Measurements from ENCODE around the gene SYNGAP1.

Gene SYNGAP1

DNA sequence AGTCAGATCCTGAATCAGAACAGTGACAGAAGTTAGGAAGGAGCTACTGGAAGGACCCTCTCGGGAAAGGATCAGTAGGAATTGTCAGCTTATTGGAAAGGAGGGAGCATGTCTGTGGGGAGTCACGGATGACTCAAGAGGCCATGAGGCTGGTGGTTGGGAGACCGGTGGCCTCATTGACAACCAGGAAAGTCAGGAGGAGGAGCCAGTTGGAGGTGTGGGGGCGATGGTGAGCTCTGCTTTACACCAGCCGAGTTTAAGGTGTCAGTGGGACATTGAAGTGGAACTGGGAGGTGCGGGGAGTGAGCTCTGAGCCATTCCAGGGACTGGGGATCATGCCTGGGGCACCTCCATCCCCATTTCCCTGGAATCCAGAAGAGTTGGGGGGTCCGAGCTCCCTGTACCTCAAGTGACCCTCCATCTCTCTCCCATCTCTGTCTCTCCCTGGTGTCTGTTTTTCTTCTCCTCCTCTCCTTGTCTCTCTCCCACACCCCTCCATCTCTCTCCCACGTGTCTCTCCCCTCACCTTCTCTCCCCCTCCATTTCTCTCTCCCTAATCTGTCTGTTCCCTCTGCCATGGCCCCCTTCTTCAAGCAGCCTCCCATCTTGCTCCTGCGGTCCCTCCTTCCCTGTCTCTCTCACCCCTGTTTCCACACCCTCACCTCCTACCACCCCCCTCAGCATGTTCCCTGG, 20.2 kb downstream of the SYNGAP1 start:
- no peak for DNase-seq (ENCODE audit: low spot score)

DNA sequence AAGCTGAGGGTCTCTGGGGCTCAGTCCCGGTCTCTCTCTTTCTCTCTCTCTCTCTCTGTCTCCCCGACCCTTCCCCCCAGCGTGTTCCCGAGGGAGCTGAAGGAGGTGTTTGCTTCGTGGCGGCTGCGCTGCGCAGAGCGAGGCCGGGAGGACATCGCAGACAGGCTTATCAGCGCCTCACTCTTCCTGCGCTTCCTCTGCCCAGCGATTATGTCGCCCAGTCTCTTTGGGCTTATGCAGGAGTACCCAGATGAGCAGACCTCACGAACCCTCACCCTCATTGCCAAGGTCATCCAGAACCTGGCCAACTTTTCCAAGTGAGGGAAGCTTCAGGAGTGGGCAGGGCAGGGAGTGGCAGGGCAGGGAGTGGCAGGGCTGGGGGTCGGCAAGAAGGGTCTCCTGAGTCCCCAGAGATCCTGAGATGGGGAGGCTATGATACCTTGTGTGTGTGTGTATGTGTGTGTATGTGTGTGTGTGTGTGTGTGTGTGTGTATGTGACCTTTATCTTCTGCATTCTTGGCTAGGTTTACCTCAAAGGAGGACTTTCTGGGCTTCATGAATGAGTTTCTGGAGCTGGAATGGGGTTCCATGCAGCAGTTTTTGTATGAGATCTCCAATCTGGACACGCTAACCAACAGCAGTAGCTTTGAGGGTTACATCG, 20.9 kb downstream of the SYNGAP1 start:
- DNase-seq (ENCODE audit: low spot score): no peak

DNA sequence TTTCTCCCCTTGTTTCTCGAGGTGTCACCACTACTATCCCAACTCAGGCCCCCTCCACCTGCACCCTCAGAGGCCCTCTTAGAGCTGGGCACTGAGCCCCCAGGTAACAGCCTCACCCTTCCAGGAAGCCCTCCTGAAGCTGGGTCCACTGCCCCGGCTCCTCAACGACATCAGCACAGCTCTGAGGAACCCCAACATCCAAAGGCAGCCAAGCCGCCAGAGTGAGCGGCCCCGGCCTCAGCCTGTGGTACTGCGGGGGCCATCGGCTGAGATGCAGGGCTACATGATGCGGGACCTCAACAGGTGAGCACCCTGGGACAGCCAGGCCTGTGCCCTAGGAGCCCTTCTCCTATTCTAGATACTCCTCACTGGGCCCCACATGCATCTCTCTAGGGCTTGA, 21.6 kb downstream of the SYNGAP1 start:
- DNase-seq (ENCODE audit: low spot score): no peak

DNA sequence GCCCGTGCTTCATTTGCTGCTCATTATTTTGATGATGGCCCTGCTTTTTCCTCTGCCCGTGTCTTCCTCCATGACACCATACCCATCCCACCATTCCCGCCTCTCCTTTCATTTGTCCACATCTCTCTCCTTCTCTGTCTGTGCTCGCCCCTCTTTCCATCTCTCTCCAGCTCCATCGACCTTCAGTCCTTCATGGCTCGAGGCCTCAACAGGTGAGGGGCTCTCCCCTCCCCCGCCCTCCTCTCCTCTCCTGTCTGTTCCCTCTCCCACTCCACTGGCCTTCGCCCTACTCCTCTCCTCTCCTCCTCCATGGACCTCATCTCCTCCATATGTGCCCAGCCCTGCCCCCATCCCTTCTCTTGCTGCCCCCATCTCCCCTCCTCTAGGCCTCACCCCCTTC, 22.4 kb downstream of the SYNGAP1 start:
- DNase-seq (ENCODE audit: low spot score): no peak

DNA sequence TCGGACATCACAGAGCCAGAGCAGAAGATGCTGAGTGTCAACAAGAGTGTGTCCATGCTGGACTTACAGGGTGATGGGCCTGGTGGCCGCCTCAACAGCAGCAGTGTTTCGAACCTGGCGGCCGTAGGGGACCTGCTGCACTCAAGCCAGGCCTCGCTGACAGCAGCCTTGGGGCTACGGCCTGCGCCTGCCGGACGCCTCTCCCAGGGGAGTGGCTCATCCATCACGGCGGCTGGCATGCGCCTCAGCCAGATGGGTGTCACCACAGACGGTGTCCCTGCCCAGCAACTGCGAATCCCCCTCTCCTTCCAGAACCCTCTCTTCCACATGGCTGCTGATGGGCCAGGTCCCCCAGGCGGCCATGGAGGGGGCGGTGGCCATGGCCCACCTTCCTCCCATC, 23.2 kb downstream of the SYNGAP1 start:
- no peak for DNase-seq (ENCODE audit: low spot score)

DNA sequence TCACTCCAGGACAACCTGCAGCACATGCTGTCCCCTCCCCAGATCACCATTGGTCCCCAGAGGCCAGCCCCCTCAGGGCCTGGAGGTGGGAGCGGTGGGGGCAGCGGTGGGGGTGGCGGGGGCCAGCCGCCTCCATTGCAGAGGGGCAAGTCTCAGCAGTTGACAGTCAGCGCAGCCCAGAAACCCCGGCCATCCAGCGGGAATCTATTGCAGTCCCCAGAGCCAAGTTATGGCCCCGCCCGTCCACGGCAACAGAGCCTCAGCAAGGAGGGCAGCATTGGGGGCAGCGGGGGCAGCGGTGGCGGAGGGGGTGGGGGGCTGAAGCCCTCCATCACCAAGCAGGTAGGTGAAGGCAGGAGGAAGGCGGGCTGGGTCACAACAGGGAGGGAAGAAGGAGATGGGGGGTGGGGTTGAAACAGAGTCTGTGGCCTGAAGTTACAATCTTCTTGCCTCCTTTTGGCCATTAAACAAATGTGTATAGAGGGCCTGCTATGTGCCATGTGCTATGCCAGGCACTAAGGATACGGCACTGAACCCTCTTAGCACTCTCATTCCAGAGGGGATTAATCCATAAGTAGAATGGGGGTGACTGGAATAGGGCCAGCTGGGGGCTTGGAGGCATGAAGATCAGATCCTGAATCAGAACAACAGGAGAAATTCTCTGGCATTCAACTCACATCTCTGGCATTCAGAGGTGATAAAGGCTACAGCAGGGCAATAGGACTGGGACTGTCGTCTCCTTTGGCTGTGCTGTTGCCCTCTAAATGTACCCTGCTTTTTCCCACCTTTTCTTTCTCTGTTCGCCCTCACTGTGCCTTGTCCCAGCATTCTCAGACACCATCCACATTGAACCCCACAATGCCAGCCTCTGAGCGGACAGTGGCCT, 24.0 kb downstream of the SYNGAP1 start:
- DNase-seq (ENCODE audit: low spot score): no peak

DNA sequence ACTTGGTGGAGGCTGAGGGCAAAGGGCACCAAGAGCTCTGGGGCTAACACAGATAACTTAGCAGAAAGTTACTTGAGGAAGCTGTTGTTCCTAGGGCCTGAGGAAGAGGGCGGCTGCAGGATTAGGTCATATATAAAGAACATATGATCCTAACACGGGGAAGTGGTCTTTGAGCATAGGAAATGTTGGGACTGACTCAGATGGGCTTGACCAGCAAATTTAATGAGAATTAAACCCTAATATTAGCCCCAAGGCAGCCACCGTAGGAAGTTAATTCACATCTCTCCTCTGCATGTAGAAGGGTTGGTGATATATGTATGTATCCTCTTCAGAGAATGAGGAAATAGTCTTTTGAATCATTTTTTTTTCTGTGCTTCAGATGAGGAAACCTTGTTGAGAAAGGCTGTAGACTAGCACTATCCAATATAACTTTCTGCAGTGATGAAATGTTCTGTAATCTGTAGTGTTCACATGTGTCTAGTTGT, 25.3 kb downstream of the SYNGAP1 start:
- DNase-seq (ENCODE audit: low spot score): no peak

DNA sequence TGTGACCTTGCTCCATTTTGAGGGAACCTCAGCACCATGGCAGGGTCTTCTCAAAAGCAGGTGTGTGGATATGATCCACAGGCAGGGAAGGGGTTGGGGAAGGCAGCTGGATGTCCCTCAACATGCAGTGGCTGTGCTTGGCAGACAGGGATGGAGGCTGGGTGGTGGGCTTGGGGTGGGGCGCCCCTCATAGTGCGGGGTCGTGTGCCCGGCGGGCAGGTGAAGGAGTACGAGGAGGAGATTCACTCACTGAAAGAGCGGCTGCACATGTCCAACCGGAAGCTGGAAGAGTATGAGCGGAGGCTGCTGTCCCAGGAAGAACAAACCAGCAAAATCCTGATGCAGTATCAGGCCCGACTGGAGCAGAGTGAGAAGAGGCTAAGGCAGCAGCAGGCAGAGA, 26.5 kb downstream of the SYNGAP1 start:
- DNase-seq (ENCODE audit: low spot score): no peak

DNA sequence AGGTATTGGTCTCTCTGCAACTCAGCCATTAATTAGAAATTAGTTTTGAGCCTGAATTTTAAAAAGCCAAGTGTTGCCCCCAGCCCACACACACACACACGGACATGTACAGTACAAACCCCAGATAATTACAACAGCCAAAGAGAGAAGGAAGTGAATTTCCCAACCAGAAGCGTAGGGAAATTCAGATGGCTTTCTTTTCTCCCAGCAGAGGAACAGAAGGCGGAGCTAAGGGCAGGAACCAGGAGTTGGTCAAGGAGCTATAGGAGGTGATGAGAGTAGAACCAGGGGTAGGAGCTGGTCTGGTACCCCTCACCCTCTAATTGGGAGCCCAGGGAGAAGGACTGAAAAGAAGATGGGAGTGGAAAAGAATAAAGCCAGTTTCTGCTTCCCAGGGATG, 30.6 kb downstream of the SYNGAP1 start:
- DNase-seq (ENCODE audit: low spot score): no peak

DNA sequence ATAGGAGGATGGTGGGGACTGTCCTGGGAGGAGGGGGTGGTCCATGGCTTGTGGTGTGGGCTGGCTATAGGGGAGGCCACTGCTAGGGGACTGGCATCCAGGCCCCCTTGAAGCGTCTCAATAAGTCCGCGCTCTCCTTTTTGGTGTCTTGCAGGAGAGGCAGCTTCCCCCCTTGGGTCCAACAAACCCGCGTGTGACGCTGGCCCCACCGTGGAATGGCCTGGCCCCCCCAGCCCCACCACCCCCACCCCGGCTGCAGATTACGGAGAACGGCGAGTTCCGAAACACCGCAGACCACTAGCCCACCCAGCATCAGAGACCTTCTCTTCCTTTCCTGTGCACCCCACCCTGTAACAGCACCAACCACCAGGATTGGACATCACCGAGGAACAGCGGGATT, 31.7 kb downstream of the SYNGAP1 start:
- no peak for DNase-seq (ENCODE audit: low spot score)

DNA sequence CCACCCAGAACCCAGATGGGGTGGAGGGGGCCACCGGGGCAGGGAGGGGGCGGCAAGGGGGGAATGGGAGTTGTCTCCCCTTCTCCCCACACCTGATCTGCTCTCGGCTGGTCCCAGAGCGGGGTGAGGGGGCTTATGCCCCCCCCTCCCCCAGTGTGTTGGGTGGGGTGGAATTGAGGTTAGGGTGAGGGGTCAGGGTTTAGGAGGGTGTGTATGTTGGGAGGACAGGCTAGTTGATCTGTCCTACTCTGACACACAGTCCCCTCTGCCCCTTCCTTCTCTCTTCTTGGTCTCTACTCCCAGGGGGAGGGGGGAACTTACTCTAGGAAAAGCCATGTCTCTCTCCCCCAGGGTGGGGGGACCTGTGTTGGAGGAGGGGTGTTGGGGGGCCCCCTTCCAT, 32.6 kb downstream of the SYNGAP1 start:
- no peak for DNase-seq (ENCODE audit: low spot score)

DNA sequence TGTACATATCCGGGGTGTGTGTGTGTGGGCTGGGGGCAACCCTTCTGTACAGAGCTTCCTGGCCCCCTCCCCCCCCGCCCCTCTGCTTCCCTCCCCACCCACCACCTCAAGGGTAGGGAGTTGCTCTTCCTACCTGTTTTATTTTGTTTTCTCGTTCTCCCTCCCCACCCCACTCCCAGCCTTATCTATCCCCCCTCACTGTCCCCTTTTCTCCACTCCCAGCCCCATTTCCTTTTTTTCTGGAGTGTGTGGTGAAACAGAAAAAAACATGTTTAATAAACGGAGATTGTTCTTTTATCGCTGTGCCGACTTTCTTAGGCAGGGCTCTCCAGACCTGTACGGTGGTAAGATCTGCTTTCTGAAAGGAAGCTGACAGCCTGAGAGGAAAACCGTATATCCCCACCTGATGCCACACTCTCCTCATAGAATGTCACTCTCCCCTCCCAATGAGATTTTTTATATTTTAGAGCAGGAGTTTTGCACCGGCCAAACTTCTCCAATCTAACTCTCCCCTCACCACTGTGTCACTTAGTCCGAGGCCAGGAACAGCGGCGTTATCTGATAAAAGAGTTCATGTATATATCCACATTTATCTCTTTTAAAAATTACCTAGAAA, 33.6 kb downstream of the SYNGAP1 start:
- no peak for DNase-seq (ENCODE audit: low spot score)

DNA sequence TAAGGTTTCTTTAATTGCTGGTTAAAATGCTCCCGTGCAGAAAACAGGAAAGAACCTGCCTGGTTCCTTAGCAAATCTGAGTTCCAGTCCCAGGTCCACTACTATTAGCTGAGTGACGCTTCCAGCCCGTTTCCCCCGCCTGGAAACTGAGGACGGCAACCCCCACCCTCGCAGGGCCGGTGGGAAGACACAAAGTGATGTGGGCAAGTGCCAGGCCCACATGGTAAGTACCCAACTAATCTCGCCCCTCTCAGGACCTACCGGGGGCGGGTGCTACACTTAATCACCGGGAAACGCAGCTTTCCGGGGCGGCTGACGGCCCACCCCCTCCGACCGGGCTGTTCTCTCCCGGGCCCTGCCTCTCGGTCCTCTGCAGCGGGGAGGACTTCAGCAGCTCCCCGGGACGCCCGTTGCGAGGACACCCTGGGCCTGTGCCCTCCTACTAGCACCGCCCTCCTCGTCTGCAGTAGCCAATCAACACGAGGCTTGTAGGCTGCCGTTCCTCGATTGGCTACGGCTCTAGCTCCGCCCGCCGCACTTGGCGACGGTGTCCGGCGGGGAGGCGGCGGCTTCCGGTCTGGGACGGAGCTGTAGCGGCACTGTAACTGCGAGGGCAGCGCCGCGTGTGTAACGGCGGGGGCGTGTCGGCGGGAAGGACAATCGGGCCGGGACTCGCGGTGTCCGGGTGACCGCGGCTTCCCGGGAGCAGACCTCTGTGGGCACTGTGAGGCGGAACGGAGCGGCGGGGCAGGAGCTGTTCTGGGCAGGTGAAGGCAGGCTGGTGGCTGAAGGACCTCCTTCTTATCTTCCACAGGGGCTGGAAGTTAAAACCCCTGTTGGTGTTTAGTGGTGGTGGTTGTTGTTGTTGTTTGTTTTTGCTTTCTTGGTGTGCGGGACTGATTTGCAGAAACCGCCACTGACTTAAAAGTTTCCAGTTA, 34.4 kb downstream of the SYNGAP1 start, which contains the start of gene ZBTB9:
Gene ZBTB9 (plus strand): TSS at position 568 of the 938 bp plus-strand sequence. CDS start 525 bp downstream, outside the sequence.
- peak; percentile 98 for DNase-seq (ENCODE audit: low spot score)

DNA sequence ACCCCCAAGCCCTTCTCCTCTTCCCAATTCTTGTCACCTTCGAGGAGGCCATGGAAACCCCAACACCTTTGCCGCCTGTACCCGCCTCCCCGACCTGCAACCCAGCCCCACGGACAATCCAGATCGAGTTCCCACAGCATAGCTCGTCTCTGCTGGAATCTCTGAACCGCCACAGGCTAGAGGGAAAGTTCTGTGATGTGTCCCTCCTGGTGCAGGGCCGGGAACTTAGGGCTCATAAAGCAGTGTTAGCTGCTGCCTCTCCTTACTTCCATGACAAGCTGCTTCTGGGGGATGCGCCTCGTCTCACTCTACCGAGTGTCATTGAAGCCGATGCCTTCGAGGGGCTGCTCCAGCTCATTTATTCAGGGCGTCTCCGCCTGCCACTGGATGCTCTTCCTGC, 35.2 kb downstream of the SYNGAP1 start:
- no peak for DNase-seq (ENCODE audit: low spot score)

DNA sequence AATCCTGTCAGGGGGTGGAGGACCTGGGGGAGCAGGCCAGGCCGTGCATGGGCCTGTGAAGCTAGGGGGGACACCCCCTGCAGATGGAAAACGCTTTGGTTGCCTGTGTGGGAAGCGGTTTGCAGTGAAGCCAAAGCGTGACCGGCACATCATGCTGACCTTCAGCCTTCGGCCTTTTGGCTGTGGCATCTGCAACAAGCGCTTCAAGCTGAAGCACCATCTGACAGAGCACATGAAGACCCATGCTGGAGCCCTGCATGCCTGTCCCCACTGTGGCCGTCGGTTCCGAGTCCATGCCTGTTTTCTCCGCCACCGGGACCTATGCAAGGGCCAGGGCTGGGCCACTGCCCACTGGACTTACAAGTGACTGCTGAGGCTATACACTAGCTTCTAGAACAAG, 36.3 kb downstream of the SYNGAP1 start:
- no peak for DNase-seq (ENCODE audit: low spot score)

DNA sequence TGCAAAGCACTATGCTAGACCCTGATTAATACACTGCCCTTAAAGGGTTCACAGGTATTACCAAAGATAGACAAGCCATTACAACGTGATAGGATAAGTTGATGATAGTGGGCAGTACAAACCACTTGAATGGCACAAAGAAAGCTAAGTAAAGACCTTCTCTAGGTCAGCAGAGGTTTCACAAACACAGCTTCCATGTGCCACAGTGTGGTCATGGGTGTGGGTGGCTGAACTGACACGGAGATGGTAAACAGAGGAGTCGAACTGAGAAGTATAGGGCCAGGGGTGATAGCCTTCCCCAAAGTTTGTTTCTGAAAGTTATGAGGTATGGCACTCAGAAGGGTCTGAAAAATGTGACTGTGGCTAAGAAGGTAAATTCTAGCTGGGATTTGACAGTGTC, 38.8 kb downstream of the SYNGAP1 start:
- no peak for DNase-seq (ENCODE audit: low spot score)

DNA sequence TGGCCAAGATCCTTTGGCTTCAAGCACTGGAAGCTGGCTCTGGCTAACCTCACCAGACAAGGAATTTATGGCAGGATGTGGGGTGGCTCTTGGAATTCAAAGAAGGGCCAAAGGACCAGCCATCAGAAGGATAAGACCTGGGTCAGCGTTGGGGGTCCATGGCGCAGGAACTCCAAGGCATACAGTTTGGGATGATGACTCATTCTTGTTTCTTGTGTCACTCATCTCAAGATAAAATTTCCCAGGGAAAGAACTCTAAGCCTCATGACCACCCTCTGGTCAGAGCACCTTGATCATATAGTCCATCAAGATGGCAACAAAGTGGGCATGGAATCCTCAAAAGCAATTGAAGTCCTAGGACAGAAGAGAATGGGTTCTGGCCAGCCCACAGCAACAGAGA, 39.4 kb downstream of the SYNGAP1 start:
- DNase-seq (ENCODE audit: low spot score): no peak

DNA sequence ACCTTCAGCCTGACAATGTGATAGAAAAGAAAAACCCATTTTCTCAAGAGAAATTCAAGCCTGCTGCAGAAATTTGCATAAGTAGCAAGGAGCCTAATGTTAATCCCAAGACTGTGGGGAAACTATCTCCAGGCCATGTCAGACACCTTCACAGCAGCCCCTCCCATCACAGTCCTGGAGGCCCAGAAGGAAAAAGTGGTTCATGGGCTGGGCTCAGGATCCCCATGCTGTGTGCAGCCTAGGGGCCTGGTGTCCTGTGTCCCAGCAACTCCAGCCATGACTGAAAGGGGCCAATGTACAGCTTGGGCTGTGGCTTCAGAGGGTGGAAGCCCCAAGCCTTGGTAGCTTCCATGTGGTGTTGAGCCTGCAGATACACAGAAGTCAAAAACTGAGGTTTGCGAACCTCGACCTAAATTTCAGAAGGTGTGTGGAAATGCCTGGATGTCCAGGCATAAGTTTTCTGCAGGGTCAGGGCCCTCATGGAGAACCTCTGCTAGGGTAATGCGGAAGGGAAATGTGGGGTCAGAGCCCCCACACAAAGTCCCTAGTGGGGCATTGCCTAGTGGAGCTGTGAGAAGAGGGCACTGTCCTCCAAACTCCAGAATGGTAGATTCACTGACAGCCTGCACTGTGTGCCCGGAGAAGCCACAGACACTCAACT, 46.3 kb downstream of the SYNGAP1 start:
- no peak for DNase-seq (ENCODE audit: low spot score)

DNA sequence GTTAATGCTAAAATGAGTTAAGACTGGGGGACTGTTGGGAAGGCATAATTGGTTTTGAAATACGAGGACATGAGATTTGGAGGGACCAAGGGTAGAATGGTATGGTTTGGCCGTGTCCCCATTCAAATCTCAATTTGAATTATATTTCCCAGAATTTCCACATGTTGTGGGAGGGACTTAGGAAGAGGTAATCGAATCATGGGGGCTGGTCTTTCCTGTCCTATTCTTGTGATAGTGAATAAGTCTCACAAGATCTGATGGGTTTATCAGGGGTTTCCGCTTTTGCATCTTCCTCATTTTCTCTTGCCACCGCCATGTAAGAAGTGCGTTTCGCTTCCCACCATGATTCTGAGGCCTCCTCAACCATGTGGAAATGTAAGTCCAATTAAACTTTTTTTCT, 47.2 kb downstream of the SYNGAP1 start:
- DNase-seq (ENCODE audit: low spot score): no peak

DNA sequence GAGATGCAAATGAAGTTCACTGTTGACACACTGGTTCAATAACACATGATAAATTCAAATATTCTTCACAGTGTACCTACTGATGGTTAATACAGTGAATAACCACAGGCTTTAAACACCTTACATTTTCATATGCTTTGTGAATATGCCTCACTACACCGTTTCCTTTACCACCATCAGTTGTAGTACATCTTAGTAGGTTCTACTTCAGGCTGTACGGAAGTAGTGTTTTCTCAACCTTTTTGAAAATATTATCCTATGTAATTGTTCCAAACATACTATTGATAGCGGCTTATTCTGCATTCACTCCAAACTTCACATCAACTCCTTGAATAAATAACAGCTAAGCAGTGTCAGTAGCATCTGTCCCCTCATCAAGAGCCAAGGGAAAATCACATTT, 49.8 kb downstream of the SYNGAP1 start:
- no peak for DNase-seq (ENCODE audit: low spot score)

DNA sequence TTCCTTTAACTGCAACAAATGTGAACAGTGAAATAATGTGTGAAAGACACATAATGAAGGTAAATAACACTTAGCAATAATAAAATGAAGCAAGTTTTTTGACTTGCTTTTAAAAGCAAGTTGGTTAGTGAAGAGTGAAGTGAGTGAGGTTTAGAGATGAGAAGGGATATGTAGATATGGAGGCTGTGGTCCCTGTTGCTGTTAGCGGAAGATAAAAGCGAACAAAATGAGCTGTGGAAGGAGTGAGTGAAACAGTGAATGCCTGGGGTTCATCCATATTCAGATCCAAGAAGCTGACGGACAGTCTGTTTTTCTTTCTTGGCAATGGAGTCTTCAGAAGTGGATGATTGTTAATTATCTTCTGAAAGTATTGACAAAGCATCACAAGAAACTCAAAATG, 58.0 kb downstream of the SYNGAP1 start:
- DNase-seq (ENCODE audit: low spot score): no peak
